ENCODE results near the gene FNDC1.

- TF ChIP-seq EZH2 (IDR thresholded peaks at IDR 0.05; ENCODE audit: borderline replicate concordance, control insufficient read depth, low read depth, low read length) (no peak), PRDM15 (CRISPR knock-in tag; IDR thresholded peaks at IDR 0.05) (no peak), MYC (IDR thresholded peaks at IDR 0.05; ENCODE audit: insufficient read depth, insufficient read length, insufficient replicate concordance, low read length, severe bottlenecking) (no peak), ZNF207 (IDR thresholded peaks at IDR 0.05; ENCODE audit: borderline replicate concordance) (no peak), POLR2A (IDR thresholded peaks at IDR 0.05; ENCODE audit: low read depth, low read length) (no peak)
These were observed 35.4 kb downstream of the FNDC1 start for GRCh38 chr6:159204605-159205004.
